Vagina (tissue), 1 donor: ENCODE measurements around the gene GOLGA6L9. TPM values are rescaled to one million over a fixed set of nuclear protein-coding genes. Genes with fewer than 3 reads are reported as not detected.

Source experiments
- small RNA-seq: library from RNA; depleted of rRNA; stranded (forward); fragments of <200 nt; gene quantifications from one replicate; pipeline ENCODE3, GENCODE V24; 2016
- total RNA-seq: library from RNA; depleted of rRNA; stranded (reverse); fragments of >200 nt; gene quantifications from one replicate; pipeline ENCODE4 v1.2.3, GENCODE V29; 2016

The GOLGA6L9 gene
- total RNA-seq, 1 donor from 2014 or later = 9.3 TPM

Small RNA genes lying within 50 kb of the gene (small RNA-seq; reads per million reads assigned to genes)
- gene AC245033.3 = not detected

Other genes starting within 250 kb of the GOLGA6L9 start
- gene EFL1, start 167.1 kb upstream of the GOLGA6L9 start, total RNA-seq = 13.3 TPM
- gene SAXO2, start 167.0 kb upstream of the GOLGA6L9 start, total RNA-seq = not detected
- 3.4 TPM for gene GOLGA6L10, start 80.3 kb upstream of the GOLGA6L9 start, total RNA-seq
- 1,829 TPM for gene RPS17, start 110.6 kb downstream of the GOLGA6L9 start, total RNA-seq
- 10.6 TPM for gene CPEB1, start 217.5 kb downstream of the GOLGA6L9 start, total RNA-seq